Measurements from ENCODE around the gene FAM170A.

Gene FAM170A

GRCh38 chr5:119614838-119615237 lies 14.5 kb upstream of the FAM170A start:
- TF ChIP-seq CTCF (IDR thresholded peaks at IDR 0.05; ENCODE audit: control insufficient read depth, extremely low read depth, insufficient read depth): no peak
- no peak overlapping the region for H3K4me3 ChIP-seq (ENCODE audit: low read depth, low read length)
- DNase-seq (ENCODE audit: low read depth): no peak

- H3K4me3 ChIP-seq (ENCODE audit: low read depth, low read length): no peak overlapping the region
- no peak for TF ChIP-seq CTCF (IDR thresholded peaks at IDR 0.05; ENCODE audit: control insufficient read depth, extremely low read depth, insufficient read depth)
- no peak for DNase-seq (ENCODE audit: low read depth)
Observed at GRCh38 chr5:119626086-119626485, 3.3 kb upstream of the FAM170A start.

- no peak for DNase-seq (ENCODE audit: low read depth)
- H3K4me3 ChIP-seq (ENCODE audit: low read depth, low read length): no peak overlapping the region
- TF ChIP-seq CTCF (IDR thresholded peaks at IDR 0.05; ENCODE audit: control insufficient read depth, extremely low read depth, insufficient read depth): no peak
Observed at GRCh38 chr5:119630752-119631440, 1.5 kb downstream of the FAM170A start.

GRCh38 chr5:119631660-119632059 lies 2.3 kb downstream of the FAM170A start:
- no peak for TF ChIP-seq CTCF (IDR thresholded peaks at IDR 0.05; ENCODE audit: control insufficient read depth, extremely low read depth, insufficient read depth)
- no peak for DNase-seq (ENCODE audit: low read depth)
- no peak overlapping the region for H3K4me3 ChIP-seq (ENCODE audit: low read depth, low read length)

GRCh38 chr5:119651486-119651885 lies 22.1 kb downstream of the FAM170A start:
- no peak overlapping the region for H3K4me3 ChIP-seq (ENCODE audit: low read depth, low read length)
- TF ChIP-seq CTCF (IDR thresholded peaks at IDR 0.05; ENCODE audit: control insufficient read depth, extremely low read depth, insufficient read depth): no peak
- DNase-seq (ENCODE audit: low read depth): no peak

GRCh38 chr5:119655061-119655460 lies 25.7 kb downstream of the FAM170A start:
- TF ChIP-seq CTCF (IDR thresholded peaks at IDR 0.05; ENCODE audit: control insufficient read depth, extremely low read depth, insufficient read depth): no peak
- no peak overlapping the region for H3K4me3 ChIP-seq (ENCODE audit: low read depth, low read length)
- DNase-seq (ENCODE audit: low read depth): no peak

GRCh38 chr5:119656023-119656422 lies 26.7 kb downstream of the FAM170A start:
- no peak overlapping the region for H3K4me3 ChIP-seq (ENCODE audit: low read depth, low read length)
- TF ChIP-seq CTCF (IDR thresholded peaks at IDR 0.05; ENCODE audit: control insufficient read depth, extremely low read depth, insufficient read depth): no peak
- no peak for DNase-seq (ENCODE audit: low read depth)
